Stimulated activated CD4-positive, alpha-beta T cell treated with anti-CD3 and anti-CD28 coated beads, Interleukin-2, amount 100 ng/mL, for 24 hours (primary cell): ENCODE data around the gene TBX15.
"Not testable (repeated sequence)": the region's sequence is repeated elsewhere in the genome, so short reads cannot be mapped to it uniquely, and the experiment has no call there.

ENCODE experiments used
- DNase-seq, 2 donors: peaks; one replicate each; pipeline ENCODE4 v3.0.0-alpha.2; 2020

The TBX15 gene

DNA sequence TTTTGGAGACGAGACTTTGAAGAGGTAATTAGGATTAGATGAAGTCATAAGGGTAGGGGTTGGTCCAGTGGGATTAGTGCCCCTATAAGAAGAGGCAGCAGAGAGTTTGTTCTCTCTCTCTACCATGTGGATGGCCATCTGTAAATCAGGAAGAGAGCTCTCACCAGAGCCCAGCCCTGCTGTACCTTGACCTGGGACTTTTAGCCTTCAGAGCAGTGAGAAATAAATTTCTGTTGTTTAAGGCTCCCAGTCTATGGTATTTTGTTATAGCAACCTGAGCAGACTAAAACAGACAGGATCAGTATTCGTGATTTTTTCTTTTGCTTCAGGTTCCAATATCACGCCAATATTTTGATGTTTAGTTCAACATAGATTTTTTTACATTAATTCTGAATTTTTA is 30.0 kb downstream of the TBX15 start:
- DNase-seq = no peak

DNA sequence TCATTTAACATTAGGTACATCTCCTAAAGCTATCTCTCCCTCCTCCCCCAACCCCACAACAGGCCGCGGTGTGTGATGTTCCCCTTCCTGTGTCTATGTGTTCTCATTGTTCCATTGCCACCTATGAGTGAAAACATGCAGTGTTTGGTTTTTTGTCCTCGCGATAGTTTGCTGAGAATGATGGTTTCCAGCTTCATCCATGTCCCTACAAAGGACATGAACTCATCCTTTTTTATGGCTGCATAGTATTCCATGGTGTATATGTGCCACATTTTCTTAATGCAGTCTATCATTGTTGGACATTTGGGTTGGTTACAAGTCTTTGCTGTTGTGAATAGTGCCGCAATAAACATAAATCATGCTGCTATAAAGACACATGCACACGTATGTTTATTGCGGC is 30.6 kb downstream of the TBX15 start:
- not testable (repeated sequence) for DNase-seq

DNA sequence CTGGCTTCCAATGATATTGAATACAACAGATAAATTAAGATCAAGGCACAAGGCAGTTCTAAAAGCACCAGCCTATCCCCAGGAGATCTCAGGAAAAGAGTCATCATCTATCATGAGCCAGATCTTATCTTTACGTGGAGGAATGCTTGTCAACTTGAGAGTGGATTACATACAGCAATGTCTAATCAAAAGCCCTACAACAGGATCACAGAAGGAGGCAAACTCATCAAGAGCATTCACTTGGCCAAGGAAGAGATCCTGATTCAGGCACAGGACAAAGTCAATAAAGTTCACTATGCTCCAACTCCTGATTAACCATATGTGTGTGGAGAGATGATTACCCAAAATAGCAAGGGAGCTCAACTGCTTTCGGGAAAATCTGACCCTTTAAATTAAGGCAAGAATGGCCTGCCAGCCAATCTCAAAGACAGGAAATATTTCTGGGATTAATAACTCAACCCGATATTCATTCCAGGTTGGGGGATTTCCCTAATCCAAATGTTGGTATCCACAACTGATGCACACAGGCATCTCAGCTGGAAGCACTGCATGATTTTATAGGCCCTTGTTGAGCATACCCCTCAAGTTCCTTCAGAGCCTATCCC is 33.7 kb downstream of the TBX15 start:
- no peak for DNase-seq

DNA sequence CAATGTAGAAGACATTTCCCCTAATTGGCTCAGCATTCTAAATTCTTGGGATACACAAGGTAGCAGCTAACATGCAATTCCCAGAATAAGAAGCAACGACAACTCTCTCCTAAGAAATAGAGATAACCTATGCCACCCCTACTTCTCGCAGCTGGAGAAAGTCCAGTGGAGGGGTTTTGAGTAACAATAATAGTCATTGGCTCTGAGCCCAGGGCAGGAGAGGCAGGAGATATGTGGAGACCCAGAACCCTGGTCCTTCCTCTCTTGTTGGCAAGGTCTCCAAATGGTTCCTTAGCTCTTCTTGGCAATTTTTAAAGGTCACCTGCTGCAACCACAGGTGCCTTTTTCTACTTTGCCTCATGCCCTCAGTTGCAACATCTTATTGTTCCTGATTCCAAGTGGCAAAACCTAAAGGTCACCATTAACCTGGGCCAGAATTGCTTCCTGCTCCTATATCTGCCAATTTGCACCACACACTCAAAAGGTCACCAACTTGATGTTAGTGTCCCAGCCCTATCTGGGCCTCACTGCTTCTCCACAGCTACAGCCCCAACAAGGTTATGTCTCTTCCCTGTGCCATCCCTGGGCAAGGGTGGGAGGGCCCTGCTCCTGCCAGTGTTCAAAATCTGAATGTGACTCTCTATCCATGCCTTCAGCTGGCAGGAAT is 36.7 kb downstream of the TBX15 start:
- DNase-seq = no peak

DNA sequence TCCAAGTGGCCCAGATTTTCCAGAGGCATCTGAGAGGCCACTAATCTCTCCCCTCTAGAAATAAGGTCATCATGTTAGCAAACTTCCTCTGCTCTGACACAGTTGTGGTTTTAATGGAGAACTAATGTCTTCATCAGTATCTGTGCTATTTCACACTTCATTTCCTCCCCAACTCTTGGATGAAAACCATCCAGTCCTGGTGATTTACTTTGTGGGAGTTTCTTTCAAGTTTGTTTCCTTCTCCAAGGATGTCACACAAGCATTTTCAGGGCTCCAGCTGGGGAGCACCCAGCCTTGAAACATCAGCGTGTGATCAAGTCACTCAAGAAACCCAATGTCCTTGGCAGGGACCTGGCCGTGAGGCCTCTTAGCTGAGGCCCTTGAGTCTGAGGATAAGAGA is 38.8 kb downstream of the TBX15 start:
- DNase-seq = no peak

DNA sequence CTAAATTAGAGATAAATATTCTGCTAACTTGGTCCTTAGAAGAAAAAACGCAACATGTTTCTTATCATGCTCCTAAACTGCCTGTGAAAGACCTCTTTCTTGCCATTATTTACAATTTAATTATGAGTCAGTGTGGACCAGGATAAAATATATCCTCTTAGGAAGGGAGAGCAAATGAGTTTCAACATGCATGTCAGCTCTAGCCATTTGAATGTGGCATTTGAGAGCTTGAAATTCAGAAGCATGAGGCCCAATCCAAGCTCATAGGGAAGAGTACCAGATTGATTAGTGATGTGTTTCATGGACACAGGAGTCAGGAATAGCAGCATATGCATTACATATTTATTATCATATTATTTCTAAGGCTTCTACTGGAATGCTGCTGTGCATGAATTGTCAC is 39.3 kb downstream of the TBX15 start:
- DNase-seq = no peak

DNA sequence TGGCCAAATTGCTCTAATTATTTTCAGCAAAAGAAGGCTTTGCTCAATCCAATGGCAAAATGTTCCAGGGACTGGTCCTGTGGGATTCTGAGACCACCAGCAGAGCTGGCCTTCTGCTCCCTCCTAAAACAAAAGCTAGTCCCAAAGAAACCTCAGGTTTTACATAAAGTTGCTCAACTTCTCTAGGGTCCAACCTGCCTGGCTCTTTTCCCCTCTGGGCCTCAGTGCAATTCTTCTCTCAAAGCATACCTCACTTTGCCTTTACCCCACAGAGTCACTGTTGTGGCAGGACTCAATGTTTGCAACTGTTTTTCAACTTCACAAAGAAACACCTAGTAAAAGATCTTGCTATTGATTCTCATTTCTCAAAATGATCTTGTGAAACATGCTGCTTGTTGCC is 39.8 kb downstream of the TBX15 start:
- no peak for DNase-seq

DNA sequence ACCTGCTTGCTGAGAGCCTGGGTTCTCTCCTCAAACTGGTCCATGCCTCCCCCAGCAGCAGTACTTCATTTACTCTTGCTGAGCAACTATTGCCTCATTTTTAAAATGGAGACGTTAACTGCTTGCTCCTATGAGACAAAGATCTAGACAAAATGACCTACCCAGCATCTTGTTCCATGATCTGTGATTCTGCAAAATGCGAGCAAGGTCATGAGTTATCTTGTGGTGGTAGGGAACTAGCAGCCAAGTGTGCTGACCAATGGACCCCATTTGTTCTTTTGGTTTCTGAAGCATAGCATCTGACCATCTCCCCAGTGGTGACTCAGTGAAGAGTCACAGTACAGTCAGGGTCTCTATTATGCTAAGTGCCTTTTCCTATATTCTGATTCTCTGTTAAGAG is 40.4 kb downstream of the TBX15 start:
- no peak for DNase-seq

DNA sequence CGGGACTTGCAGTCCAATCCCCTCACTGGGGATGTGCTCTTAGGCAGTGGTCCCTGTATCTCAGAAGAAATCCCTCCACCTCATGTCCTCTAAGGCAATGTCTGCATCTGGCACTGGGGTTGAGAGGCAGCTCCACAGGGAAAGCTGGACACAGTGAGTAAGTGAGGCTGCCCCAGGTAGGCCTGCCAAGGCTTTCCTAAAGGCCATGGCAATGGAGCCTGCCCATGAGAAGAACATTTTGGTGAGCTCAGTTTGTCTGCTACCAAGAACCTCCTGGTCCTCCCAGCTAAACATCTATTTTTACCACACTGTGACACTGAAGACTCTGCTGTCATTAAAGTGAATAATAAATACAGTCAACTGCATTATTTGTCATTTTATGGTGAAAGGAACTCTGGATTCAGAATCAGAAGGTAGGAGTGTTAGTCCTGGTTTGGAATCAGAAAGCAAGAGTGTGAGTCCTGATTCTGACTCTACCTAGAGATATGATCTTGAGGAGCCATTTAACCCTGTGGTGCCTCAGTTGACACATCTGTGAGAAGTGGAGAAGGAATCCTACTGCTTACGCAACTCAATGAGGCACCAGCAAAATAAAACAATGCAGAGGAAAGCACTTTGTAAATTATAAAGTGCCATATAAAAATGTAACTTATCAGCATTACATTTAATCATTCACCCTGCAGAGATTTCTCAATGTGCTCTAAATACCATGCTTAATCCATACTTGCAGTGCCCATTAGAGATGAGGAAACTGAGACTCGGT is 41.0 kb downstream of the TBX15 start:
- DNase-seq = no peak

DNA sequence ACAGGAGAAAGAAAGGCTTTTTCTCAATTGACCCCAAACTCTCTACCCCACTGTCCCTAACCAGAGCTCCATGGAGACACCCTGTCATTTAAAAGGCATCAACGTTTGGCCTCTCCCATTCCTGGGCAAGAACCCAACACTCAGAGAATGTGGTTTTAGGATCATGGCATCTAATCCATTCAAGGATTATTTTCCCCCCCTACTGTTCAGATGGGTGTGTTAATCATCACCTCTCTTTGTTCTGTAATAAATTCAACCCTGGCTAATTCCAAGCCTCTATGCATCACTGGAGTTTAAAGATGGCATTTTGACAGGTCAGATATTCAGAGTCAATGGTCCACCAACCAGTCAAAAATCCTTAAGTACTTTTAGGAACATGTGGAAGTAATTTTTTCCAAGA is 42.7 kb downstream of the TBX15 start:
- DNase-seq = no peak

DNA sequence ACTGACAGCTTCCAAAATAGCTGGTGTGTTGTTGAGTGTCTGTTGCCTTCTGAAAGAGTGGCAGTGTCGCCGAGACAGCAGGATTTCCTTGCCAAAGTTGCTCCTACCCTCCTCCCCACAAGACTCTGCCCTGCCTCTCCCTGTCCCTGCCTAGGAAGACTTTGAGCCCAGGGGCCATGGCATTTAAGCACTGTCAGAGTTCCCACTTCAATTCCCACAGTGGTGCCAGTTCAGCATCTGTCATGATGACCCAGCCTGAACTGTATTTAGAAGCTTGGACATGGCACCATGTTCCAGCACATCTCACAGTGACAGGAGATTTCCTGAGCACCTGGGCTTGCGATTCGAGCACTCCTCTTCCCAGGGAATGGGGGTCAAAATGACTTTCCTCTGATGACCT is 43.6 kb downstream of the TBX15 start:
- DNase-seq = no peak

DNA sequence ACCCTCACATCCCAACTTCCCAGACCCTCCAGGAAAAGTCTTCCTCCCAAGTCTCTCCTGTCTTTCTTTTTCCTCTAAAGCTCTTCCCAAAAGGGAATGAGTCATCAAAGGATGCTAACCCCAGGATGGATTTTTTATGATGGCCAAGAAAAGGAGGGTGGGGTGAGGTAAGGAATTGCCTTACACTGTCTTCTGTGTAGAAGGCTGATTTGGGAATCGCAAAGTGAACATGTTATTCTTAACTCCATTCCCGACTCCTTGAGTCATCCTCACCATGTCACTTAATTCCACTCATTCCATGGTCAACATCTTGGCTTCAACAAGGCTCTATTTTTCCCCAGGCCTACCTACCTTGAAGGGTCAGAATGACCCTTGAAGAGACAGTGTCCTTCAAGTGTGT is 44.0 kb downstream of the TBX15 start:
- no peak for DNase-seq

DNA sequence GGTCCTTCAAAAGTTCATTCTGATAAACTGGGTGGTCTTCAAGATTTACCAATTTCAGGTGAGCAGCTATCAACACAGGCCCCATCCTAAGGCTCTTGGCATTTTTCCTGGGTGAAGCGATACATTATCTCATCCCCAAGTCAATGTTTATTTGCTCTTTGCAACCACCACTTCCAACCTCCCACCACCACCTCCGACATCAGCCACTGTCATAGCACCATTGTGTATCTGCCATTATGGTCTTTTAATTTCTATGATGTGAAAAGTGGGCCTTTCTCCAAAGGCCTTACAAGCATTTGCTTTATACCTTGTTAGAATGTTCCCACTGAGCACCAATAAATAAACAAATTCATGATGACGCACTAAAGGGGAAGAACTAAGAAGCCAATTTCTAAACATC is 47.2 kb downstream of the TBX15 start:
- no peak for DNase-seq

DNA sequence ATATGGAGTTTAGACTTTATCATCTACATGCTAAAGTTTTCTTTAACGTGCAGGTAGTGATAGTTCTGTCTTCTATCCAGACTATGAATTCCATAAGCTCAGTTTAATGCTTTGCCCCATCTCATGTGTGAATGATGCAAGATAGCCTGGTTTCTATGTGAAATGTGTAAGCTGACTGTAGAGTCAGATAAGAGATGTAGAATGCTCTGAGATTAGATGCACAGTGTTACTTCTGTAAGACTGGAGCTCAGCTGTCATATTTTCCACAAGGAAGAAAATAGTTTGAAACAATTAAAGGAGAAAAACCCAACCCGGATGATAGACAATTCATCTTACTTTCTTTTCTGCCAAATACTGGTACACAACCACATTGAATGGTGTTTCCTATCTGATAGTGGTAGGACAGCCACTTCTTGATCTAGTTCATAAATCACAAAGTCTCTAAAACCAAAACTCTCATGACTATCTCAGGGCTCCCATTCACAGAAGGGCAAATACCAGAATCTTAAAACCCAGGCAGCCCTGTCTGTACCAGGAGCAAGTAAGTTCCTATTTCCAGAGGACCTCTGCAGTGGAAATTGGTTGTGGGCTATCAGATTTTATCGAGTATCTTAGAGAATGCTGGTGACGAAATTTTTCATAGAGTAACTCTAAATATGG is 50.6 kb downstream of the TBX15 start:
- no peak for DNase-seq

DNA sequence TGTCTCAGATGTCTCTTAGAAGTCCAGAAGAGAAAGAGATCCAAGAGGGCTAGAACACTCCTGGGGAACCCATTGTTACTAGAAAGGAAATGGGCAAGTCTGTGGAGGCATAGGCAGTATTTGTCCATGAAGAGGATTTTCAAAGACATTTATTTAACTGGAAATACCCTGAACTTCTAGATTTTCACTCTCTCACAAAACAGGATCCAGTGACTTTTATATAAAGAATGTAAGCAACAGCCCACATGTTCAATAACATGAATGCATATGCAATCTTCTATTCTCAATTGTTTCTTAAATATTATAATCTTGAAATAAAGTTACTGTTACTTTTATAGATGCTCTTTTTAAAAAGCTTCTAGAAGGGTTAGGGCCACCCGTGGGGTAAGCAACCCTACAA is 53.4 kb downstream of the TBX15 start:
- DNase-seq = no peak

DNA sequence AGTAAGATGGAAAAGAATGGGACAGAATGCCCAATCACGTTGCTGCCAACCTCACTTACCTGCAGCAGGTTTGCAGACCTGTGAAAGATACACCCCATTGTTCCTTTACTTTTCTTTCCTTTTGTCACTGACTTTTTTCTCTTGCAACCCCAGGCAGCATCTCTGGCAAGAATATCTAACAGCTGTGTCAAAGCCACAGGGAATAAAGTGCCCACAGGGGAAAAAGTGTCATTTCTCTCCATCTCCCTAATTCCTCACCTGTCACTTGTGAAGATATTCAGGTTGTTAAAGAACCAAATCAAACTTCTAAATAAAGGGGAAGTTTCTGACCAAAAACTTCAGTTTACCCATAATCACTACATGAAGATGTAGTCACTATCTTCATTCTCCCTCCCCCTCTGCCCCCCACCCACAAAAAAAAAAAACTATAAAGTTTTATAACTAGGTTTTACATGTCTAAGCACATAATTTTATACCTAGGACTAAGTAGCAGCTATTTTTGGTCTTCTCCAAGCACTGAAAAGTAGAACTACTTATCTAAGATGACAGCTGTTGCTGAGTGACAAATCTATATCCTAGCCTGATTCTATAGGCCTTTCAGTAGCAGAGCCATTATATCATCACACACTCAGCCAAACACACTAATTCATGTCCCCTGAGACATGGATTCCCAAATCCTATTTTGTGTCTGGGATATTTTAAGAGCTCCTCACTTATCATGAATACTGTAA is 54.9 kb downstream of the TBX15 start:
- no peak for DNase-seq

DNA sequence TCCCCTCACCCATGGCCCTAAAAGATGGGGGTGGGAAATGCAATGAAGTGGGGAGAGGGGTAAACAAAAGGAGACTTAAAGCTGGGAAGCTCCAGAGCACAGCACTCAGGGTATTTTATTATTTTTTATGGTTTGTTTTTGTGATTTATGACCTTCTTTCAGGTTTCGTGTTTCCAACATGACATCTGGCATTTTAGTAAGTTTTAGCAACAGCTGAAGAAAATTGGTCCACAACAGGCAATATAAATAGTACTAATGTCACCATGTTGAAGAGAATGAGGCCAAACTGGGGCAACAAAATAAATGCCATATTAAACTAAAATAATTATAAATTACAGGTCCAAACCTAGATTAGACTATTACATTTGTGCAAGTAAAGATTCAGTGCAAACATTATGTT is 56.3 kb downstream of the TBX15 start:
- DNase-seq = no peak

DNA sequence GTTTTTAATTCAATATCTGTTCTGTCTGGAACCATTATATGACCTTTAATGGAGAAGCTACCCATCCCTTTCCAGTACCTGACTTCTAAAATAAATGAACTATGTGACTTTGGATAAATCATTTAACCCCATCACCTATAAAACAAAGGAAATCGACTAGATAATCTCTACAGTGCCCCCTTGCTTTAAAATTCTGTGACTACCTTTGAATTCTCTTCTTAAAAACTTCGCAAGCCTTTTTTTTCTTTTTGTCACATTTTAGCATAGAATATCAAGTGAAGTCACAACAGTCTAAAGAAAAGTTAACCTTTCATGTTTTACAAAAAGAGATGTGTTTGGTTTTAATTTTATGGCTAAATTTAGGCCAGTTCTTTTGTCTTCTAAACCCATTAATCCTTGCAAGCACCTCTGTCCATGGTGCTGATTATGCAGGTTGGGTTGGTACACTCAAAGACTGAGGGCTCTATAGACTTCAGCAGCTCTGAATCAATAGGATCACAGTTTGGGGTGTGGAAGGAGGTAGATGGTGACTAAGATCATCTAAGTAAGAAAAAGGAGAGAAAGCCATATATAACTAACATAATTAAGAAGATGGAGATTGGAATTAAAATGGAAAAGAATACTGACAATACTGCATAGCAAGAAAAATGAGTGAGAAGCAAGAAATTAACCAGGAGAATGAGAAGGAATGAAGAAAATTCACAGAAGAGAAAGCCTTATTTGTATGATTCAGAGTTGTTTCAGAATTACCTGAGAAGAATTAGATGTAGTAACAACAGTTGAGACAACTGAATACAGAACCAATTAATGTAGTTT is 59.2 kb downstream of the TBX15 start:
- DNase-seq = no peak

DNA sequence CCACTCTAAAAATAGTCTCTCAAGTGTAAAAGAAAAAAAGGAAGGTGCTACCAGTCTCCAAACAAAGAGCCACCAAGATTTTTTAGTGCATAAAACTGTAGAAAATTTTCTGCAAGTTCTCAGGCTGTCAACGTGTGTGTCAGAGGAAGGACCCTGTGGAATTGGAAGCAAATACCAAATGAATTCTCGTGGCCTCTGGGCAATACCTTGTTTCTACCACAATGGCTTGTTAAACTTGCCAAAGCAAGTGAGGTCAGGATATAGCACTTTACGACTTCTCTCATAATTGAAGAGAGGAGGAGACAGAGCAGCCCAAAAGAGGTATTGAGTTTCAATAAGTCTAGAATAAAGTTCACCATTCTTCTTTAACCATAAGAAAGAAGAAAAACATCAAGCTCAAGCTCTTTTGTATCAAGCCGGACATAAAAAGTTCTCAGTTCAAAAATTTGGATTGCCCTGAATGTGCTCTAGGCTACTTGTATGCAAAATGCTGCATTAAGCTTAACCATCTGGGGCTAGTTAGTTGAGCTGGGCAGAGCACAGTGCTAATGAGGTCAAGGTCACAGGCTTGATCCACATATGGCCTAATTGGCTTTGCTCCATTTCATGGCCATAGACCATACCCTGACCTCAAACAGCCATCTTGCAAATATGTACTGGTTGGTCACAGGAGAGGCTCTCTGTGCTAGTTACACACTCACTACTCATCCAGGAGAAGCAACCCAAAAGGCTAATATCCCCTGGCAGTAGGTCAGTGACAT is 60.5 kb downstream of the TBX15 start:
- DNase-seq = no peak

DNA sequence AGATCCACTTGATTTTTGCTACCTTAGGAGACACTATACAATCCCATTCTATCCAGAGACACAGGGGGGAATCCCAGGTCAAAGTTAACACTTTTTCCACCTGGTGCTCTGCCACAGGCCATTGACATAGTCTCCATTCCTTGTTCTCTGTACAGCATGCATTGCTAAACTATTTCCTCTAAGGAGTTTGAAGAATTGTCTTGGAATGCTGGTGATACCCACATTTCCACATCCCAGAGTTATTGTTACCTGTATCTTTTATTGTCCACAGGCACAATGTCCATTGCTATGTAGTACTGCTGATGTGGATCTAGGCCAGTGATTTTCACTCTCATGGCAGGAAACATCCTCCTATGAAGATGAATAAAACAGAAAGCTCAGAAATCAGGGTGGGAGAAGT is 61.9 kb downstream of the TBX15 start:
- DNase-seq = no peak

DNA sequence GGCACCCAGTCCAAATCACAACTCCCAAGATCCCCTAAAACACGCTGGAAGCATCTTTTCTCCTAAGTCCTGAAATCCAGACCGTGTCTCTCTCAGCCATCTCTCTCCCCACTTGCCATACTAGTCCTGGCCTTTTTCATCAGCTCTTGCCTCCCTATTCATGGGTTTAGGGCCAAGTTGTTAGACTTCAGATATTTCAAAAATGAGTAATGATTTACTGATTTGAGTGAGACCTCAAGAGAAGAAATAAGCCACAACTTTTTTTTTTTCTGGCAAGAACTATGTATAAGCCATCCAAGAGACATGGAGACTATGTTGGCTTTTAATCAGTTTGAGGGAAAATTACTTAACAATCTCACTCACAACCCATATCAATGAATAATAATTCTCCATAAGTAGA is 62.5 kb downstream of the TBX15 start:
- DNase-seq = no peak

DNA sequence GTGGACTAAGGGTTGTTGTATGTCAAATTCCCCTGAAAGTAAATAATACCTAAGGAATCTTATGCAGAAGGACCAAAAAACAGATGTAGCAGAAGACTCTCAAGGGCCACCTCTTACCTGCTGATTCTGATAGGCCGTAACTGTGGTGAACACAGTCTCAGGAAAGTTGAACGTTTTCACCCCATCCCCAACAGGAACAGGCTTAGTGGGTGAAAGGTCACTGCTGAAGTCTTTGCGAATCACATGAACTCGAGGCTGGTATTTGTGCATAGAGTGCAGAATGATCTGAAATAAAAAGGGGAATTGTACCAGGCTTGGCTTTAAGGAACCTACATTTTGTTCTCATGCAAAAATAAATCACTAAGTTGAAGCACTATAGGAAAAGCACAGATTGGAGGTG is 64.8 kb downstream of the TBX15 start:
- no peak for DNase-seq
